Activated CD4-positive, CD25-positive, alpha-beta regulatory T cell treated with anti-CD3 and anti-CD28 coated beads, Interleukin-2, amount 50 U/mL, for 72 hours (primary cell): Measurements from ENCODE around the gene ZMIZ1.
A peak's percentile ranks its signal among the peaks of the same experiment; 100 is the strongest.

Source experiments
- DNase-seq: peaks from one replicate; pipeline ENCODE4 v3.0.0; 2021

The ZMIZ1 gene

DNA sequence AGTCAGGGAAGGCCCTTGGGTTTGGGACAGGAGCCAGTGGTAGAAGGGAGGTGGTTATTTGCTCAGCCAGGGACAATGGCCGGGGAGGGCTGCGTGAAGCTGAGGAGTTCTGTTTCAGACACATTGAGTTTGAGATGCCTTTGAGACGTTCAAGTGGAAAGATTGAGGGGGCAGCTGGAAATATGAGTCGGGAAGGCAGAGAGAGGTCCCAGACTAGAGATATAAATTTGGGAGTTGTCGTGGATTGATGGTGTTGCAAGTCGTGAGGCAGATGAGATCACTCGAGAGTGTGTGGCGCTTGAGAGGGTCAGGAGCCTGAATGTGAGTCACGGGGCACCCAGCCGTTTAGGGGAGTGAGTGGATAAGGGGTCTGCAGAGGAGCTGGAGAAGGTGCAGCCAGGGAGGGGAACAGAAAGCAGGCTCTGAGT, 73.3 kb downstream of the ZMIZ1 start:
- no peak for DNase-seq

DNA sequence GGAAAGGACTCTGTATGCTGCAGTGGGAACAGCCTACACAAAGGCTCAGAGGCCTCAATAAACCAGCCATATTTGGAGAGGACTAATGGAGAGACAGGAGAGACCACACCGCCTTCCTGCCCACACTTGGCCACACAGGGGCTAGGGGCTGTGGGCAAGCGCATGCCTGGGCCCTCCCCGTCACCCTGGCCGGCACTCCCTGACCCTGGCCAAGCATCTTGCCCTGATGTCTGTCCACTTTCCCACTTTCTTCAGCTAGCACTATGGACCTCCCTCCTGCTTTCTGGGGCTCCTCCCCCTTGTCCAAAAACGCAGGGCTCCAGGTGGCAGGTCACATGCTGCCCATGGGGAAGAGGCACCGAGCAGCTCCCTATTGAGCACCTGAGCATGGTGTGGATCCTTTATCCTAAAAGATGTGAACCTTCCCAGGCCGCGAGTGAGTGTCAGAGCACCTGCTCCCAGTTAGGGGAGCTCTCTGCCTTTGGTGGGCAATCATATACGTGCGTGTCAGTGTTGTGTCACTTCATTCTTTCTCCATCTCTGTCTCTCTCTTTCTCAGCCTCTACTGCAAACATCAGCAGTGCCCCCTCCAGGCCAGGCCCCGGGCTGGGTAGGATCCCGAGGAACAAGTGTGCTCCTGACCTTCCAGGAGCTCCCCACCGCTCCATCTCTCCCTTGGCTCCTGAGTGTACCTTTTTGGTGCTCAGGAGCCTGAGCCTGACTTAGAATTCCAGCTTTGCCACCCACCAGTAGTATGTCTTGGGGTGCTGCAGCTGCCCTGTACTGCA, 74.0 kb downstream of the ZMIZ1 start:
- DNase-seq, result no peak

DNA sequence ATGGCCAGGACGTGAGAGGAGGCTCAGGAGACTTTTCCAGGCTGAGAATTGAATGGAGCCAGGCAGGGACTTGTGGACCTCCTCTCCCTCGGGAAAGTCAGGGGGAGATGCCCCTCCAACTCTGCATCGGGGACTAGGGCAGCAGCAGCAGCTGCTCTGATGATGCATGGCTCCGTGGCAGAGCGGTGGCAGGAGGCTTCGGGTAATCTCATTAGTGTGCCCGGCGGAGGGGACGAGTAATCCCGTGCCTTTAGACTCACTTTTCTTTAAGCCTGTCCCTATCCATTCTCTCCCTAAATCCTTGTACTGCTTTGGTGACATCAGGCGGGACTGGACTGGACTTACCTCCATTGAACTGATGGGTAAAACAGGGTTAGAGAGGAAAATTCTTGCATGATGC, 75.1 kb downstream of the ZMIZ1 start:
- no peak for DNase-seq

DNA sequence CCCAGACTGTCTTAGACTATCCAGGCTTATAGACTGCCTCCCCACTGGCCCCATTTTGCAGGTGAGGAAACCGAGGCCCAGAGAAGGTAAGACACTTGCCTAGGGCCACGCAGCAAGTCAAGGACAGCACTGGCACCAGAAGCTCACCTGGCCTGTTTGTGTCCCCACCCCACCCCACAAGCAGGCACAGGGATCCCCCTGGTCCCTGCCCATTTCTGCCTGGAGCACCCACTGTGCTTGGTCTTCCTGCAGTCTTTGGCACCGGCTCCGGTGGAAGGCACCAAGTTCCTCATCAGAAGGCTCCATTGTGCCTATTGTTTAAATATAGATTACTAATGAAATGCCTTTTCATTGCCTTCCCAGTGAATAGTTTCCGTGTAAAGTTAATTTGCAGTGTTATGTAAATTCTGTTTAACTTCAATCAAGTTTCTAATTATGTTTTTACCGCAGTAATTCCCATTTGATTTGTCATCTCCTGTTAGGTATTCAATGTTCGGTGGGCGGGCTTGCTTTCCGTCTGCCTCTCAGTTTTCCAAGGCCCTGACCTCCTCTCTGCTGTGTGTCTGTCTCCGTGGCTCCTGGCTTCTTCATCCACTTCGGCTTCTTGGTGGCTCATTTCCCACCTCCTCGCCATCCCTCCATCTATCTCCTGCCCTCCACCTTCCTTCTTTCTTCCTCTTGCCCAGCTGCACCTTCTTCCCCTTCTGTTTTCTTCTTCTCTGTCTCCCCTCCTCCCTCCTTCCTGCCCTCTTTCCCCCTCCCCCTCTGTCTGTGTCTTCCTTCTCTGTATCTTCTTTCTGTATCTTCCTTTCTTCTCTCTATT, 75.8 kb downstream of the ZMIZ1 start:
- no peak for DNase-seq

DNA sequence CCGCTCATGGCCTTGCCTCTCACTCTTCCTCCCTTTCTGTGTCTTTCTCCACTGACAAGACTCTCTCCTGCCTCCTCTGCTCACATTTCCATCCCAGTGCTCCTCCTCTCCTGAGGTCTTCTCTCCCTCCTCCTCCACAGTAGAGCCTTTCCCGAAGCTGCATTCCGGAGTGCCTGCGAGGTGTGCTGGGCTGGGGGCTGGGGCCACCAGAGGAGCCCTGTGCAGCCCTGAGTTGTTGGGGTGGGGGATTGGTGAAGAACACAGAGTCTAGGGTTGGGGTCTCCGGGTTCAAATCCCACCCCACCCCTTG, 76.4 kb downstream of the ZMIZ1 start:
- DNase-seq, result no peak

DNA sequence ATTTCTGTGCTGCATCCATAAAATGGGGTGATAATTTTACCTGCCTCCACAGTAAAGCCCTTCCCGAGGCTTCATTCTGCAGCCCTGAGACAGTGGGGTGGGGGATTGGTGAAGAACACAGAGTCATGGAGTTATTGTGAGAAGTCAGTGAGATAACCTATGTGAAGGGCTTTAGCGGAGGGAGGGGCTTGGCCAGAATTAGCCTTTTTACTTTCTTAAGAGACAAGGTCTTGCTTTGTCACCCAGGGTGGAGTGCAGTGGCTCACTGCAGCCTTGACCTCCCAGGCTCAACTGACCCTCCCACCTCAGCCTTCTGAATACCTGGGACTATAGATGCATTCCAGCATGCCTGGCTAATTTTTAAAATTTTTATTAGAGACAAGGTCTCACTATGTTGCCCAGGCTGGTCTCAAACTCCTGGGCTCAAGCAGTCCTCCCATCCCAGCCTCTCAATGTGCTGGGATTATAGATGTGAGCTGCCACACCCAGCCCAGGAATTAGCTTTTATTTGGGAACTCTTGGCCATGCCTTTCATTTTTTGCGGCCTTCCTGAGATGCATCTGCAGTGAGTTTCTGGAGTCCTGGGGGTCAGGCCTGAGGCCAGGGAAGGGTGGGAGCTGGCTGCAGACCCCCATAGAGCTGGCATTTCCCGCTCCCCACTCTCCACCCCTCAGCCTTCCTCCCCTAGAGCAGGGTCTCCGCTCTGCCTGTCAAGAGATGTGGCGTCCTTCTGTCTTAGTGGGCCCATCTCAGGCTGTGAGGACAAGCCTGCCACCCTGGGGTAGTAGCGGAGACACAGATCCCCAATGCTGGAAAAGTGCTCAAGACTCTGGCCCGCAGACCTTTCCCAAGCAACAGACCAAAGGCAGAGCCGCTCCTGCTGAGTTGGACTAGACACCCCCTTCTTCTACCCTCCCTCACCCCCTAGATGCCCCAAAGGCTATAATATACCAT, 77.0 kb downstream of the ZMIZ1 start:
- DNase-seq, result no peak

DNA sequence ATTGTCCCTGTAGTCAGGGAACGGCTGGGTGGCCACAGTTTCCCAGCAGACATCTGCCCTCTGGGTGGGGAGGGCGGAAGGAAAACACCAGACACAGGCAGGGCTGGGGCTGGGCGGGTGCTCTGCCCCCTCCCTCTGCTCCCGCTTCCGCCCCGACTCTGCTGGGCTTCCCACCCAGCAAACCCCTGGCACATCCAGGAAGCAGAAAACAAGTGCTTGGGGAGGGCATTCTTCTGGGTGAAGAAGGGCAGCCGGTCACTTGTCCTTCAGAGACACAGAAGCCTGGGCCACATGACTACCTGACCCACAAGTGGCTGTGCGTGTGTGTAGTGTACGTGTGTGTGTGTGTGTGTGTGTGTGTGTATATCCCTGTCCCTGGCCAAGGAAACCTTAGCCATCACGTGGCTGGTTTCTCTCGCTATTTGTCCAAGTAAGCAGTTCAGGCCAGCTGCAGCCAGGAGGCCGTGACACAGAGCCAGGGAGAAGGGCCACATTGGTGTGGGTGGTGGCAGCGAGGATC, 77.9 kb downstream of the ZMIZ1 start:
- DNase-seq, result no peak

DNA sequence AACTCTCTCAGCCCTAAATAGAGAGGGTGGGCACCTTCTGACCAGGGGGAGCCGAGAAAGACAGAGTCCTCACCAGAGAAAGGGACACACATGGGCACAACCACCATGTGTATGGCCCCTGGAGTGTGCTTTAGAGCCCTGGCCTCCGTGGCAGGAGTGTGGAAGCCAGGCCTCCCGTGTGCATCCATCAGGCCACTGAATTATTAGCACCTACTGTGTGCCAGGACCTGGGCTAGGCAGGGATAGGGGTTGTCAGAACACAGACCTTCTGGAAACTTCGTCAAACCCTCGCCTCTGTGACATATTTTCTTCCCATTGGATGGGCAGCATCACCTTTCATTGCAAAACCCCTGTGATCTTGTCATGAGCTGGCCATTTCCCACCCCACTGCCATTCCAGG, 78.5 kb downstream of the ZMIZ1 start:
- no peak for DNase-seq

DNA sequence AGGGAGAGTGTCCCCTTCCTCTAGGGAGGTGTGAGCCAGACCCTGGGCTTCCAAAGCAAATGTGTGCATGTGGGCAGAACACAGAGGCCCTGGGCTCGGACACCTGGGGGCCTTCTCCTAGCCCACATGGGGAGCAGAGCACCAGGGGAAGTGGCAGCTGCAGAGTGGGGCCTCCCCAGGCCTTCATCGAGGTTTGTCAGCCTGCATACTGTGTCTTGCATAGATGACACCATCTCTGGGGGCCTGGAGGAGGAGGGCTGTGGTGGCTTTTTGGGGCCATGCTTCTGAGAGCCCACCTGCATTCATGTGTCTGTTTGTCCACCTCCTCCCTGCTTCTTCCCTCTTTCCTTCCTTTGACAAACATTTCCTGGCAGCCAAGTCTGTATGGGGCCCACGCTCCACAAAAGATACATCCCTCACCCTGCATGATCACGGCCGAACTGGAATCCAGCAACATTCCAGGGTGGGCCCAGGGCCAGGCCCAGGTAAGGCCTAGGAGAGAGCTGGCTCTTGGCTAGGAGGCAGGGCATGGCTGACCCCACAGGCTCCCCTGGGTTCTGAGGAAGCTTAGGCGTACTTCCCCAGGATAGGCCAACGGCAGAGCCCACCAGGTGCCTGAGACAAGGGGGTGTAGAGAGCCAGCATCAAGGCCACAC, 79.2 kb downstream of the ZMIZ1 start:
- no peak for DNase-seq

DNA sequence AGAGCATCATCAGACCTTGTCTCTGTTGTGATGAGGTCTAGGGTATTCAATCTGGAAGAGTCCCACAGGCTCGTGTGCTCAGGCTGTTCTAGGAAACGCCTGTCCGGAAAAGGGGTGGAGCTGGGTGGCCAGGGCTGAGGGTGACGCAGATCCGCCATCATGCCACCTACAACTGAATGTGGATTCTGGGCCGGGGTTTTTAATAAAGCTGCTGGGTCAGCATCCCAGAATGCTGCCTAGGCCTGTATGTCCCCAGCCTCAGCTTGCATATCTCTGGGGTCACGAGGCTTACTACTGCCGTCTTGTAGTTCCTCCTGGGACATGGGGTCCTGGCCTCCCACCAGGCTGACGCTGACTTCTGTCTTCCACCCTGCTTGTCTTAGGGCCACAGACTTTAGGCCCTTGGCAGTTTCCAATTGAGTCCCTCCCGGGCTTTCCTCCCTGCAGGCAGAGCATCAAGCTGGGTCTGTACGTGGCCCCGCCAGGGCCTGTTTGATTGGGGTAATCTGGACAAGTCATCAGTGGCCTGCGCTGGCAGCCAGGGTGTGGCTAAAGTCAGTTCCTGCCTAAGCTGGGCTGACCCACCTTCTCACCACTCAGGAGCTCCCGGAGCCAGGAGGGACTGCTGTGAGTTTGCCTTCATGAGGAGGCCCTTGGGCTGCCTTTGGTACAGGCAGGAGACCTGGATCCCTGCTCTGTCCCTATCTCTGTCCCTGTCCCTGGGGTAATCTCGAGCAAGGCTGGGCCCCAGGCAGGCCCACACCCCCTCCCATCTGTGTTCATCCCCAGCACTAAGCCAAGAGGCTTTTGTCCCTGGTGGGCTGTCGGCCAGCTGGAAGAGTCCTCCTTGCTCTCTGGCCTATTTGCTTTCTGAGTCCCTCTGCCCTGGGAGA, 79.9 kb downstream of the ZMIZ1 start:
- DNase-seq, result no peak

DNA sequence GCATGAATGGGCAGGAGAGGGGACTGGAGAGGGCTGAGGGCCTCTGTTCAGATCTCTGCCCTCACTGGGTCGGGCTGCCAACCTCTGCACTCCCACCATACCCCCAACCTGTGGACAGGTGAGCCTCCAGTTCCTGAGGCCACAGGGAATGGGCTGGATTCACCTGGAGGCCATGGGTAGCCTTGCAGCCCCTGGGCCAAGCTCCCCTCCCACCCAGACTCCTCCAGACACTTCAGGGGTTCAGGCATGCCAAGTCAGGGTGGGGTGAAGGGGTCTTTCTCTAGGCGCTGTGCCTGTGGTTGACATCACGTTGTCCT, 80.5 kb downstream of the ZMIZ1 start:
- no peak for DNase-seq

DNA sequence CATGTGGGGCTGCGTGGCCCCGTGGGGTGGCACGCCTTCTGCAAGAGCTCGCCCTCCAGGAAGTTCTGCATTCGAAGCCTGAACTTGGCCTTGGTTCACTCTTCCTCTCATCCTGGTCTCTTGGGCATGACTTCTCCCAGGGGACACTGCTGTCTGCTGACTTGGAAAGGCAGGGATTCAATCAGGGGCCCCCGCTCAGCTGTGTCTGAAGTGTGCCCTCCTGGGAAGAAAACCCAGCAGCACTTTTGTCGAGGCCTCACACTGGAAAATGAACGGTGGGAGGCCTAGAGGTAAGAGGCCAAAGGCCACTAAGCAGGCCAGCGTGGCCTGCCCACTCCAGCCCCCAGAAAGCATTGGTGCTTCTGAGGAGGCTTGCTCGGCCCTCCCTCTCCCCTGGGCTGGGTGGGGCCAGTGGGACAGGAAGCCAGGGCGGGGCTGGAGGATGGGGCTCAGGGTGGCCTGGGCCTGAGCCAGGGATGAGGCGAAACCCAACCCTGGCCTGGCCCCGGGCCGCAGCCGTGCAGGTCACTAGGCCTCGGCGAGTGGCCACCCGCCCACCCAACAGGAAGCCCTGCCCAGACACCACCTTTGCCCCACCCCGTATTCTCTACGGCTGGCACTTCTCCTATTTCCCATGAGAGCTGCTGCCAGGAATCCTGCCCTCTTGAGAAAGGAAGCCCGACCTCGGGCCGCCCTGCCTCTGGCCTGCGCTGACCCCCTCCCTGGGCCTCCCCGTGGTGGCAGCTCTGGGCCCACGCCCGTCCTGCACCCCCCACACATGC, 81.1 kb downstream of the ZMIZ1 start:
- DNase-seq, result peak; percentile 66

DNA sequence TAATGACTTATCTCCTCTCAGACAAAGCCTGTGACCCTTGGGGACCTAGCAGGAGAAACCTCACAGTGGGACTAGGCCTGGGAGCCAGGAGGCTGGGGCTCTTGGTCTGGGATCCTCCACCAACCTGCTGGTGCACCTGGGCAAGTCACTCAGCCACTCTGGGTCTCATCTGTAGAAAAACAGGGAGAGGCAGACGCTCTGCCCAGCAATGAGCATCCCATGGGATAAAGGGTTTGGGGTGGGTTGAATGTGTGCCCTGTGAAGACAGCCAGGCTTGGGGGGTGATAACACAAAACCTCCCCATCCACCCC, 81.6 kb downstream of the ZMIZ1 start:
- no peak for DNase-seq

DNA sequence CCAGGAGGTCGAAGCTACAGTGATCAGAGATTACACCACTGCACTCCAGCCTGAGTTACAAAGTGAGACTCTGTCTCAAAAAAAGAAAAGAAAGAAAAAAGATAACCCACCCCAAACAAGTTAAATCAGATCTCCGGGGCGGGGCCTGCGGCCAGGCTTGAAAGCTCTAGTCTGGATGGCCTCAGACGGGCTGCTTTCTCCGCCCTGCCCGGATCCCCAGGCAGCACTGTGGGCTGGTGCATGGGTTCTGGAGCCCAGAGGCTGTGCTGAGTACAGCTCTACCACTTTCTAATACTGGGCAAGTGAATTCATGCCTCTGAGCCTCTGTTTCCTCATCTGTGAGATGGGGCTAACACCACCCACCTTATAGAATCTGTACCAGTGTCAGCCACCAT, 83.7 kb downstream of the ZMIZ1 start:
- no peak for DNase-seq

DNA sequence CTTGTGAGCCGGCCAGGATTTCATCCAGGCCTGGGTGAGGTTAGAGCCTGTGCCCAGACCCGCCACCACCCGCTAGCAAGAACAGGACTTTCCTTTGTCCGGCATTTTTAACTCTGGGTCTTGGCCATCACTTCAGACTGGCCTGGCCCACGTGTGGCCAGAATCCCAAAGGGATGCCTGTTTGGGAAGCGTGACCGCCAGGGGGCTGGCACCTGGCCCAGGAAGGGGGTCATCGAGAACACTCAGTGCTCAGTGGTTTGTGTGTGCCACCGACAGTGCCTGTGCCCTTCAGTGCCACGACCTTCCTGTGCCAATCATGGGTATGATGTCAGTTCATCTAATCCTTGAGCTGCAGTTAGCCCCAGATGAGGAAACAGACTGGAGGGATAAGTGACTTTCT, 85.0 kb downstream of the ZMIZ1 start:
- DNase-seq, result no peak

DNA sequence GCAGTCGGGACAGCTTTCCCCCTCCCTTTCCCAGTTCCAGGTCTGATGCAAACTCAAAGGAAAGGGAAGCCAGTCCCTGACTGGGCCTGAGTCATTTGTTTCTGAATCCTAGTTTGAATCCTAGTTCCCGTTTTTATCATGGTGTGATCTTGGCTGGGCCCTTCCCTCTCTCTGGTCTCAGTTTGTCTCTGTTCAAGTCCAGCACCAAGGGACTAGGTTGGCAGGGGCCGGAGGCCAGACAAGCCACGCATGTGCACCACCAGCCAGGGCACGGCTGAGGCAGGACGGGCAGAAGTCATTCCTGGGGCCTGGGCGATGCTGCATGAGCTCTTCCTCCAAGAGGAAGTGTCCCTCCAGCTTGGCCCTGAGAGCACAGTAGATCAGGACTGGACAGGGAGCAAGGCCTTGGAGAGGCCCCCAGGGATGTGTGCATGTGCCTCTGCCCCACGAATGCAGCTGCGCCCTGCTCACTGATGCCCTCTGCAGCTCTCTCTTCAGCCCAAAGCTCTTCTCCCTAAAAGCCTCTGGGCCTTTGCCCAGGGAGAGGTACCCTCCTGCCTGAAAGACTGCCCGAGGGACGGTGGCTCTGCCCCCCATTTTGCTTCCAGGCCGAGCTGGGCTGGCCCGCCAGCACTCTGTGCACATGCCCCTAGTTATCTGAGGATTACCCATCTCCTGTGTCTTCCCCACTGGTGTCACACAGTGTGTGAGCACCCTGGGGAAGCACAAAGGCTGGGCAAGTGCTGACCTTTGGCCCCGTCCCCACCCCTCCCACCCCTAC, 86.7 kb downstream of the ZMIZ1 start:
- DNase-seq, result no peak

DNA sequence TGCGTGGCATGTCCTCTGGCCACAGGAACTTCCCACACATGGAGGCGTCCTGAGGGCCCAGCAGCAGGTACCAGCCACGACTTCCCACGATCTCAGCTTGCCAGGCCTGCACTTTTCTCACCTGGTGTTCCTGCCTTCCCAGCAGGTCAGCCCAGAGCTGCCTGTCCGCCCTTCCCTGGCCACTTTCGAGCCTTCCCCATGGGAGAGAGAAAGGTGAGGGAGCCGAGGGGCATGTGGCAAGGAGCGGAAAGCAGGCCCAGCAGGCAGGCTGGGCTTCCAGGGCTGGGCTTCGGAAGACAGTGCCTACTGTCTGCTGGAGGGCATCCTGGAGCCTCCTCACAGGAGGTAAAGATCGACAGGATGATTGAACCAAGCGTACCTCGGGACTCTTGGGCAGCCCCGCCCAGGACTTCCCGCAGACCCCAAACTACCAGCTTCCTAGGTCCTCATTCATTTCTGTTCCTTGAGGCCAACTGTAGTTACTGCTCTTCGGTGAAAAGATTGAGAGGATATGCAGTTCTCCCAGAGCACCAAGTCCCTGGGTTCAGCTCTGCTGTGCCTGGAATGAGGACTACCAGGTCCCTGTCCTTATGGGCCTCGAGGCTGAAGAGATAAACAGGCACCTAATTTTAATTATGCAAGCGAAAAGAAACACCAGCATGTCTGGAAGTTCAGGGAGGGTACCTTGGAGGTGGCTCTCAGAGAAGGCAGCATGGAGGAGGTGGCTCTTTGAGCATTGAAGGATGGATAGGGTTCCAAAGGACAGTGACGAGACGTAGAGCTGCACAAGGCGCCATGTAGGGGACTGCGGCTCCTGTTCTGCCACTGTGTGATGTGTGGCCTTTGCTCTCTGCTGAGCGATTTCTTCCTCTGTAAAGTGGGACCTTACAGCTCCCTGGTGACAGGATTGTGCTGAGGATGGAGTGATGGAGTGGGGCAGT, 87.8 kb downstream of the ZMIZ1 start:
- no peak for DNase-seq

DNA sequence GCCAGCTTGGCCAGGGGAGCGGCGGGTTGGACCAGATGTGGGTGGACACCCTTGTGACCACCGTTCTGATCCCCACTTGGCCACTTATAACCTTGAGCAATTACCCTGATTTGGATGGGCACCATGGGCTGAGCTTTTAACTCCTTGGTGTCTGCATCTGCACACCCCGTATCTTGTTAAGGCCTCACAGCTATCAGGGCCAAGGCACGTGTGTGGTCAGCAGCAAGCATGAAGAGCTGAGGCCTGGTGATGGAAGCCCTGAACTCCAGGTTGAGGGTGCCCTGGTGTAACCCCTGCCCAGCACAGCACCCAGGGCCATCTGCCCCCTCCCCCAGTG, 89.2 kb downstream of the ZMIZ1 start:
- no peak for DNase-seq

DNA sequence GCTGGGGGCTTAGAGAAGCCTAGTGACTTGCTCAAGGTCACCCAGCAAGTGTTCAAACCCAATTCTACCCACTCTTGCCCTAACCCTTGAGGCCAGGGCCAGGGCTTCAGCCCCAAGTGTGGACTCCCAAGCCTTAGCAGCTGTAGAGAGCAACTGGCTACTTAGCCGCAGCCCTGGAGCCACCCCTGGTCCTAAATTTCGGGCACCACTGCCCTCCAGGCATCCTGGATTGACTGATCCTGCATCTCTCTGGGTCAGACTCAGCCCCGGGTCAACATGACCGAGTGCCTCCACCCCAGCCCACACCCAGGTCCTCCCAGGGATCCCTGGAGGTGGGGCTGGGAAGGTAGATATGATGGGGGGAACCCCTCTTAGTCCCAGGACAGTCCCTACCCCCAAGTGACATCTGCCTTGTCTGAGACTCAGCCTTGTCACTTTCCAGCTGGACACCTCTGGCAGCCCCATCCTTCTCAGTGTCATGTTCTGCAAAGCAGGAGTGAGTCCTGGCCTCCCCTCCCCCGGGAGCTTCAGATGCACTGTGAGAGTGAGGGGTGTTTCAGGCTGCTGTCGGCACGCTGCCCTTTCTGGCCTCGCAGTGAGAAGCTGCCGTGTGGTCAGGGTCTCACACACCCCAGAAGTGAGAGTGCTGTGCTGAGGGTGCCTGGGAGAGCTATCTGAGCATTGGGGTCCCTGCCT, 89.8 kb downstream of the ZMIZ1 start:
- DNase-seq, result no peak
